SK-N-SH treated with all-trans-retinoic acid at 6 μM for 48 hours (cell line): ENCODE results near the gene CTNND1.

Experiments
- ATAC-seq: fragments of 200-7000 bp; cut with Tn5 transposase; 3 replicates; pipeline ENCODE4 v1.9.1; 2020; ENCODE audit warnings: mild to moderate bottlenecking, moderate library complexity
- ARNTL ChIP-seq: fragments of 450-650 bp; formaldehyde crosslinking; IDR thresholded peaks from 2 replicates; pipeline ENCODE4 v1.5.0; 2020; ENCODE audit warnings: low read depth, mild to moderate bottlenecking, moderate library complexity, borderline replicate concordance
- BACH2 ChIP-seq: fragments of 250-450 bp; sonication (Bioruptor Pico); IDR thresholded peaks from 2 replicates; pipeline ENCODE4 v1.9.0; 2021; ENCODE audit warnings: mild to moderate bottlenecking, borderline replicate concordance
- CREB5 ChIP-seq: fragments of 250-450 bp; sonication (Bioruptor Pico); IDR thresholded peaks from 2 replicates; pipeline ENCODE4 v1.5.1; 2020; ENCODE audit warnings: low read depth, mild to moderate bottlenecking, moderate library complexity
- CSDC2 ChIP-seq: fragments of 250-450 bp; sonication (Bioruptor Pico); IDR thresholded peaks from 2 replicates; pipeline ENCODE4 v1.5.0; 2020; ENCODE audit warnings: mild to moderate bottlenecking, moderate library complexity
- ESRRG ChIP-seq: fragments of 250-450 bp; sonication (Bioruptor Pico); IDR thresholded peaks from 2 replicates; pipeline ENCODE4 v1.6.1; 2021; ENCODE audit warnings: mild to moderate bottlenecking
- GLIS3 ChIP-seq: fragments of 250-450 bp; sonication (Bioruptor Pico); IDR thresholded peaks from 2 replicates; pipeline ENCODE4 v1.5.0; 2020; ENCODE audit warnings: mild to moderate bottlenecking, moderate library complexity
- ISL1 ChIP-seq: fragments of 250-450 bp; sonication (Bioruptor Pico); IDR thresholded peaks from 2 replicates; pipeline ENCODE4 v2.1.2; 2022; ENCODE audit warnings: mild to moderate bottlenecking, moderate library complexity
- OSR1 ChIP-seq: fragments of 250-450 bp; sonication (Bioruptor Pico); IDR thresholded peaks from 2 replicates; pipeline ENCODE4 v1.8.0; 2022; ENCODE audit warnings: moderate library complexity, mild to moderate bottlenecking, inconsistent platforms
- PATZ1 ChIP-seq: fragments of 250-450 bp; sonication (Bioruptor Pico); IDR thresholded peaks from 2 replicates; pipeline ENCODE4 v1.8.0; 2020; ENCODE audit warnings: mild to moderate bottlenecking, moderate library complexity, borderline replicate concordance
- PPARA ChIP-seq: fragments of 250-450 bp; sonication (Bioruptor Pico); IDR thresholded peaks from 2 replicates; pipeline ENCODE4 v1.5.0; 2020; ENCODE audit warnings: mild to moderate bottlenecking, borderline replicate concordance
- RARB ChIP-seq: fragments of 250-450 bp; sonication (Bioruptor Pico); IDR thresholded peaks from 2 replicates; pipeline ENCODE4 v1.8.0; 2021; ENCODE audit warnings: mild to moderate bottlenecking, moderate library complexity
- SNAI2 ChIP-seq: fragments of 250-450 bp; sonication (Bioruptor Pico); IDR thresholded peaks from 2 replicates; pipeline ENCODE4 v1.5.0; 2020; ENCODE audit warnings: mild to moderate bottlenecking, moderate library complexity
- TOX ChIP-seq: fragments of 250-450 bp; sonication (Bioruptor Pico); IDR thresholded peaks from 2 replicates; pipeline ENCODE4 v1.8.0; 2021; ENCODE audit warnings: mild to moderate bottlenecking, moderate library complexity, borderline replicate concordance
- ZC3H10 ChIP-seq: fragments of 250-450 bp; sonication (Bioruptor Pico); IDR thresholded peaks from 2 replicates; pipeline ENCODE4 v1.5.1; 2021; ENCODE audit warnings: mild to moderate bottlenecking, moderate library complexity
- ZFP3 ChIP-seq: fragments of 250-450 bp; sonication (Bioruptor Pico); IDR thresholded peaks from 2 replicates; pipeline ENCODE4 v1.5.0; 2020; ENCODE audit warnings: mild to moderate bottlenecking, moderate library complexity
- ZFP30 ChIP-seq: fragments of 450-650 bp; formaldehyde crosslinking; IDR thresholded peaks from 2 replicates; pipeline ENCODE4 v1.5.0; 2022; ENCODE audit warnings: mild to moderate bottlenecking, moderate library complexity
- ZNF565 ChIP-seq: fragments of 450-650 bp; formaldehyde crosslinking; conservative IDR thresholded peaks from 2 replicates; pipeline ENCODE4 v1.5.0; 2020; ENCODE audit warnings: low read depth, mild to moderate bottlenecking, moderate library complexity
- ZNF70 ChIP-seq: fragments of 450-650 bp; formaldehyde crosslinking; IDR thresholded peaks from 2 replicates; pipeline ENCODE4 v1.5.0; 2020; ENCODE audit warnings: mild to moderate bottlenecking, moderate library complexity
- TF ChIP-seq, protein P1 (sequence below): fragments of 250-450 bp; sonication (Bioruptor Pico); IDR thresholded peaks from 2 replicates; pipeline ENCODE4 v1.8.0; 2021; ENCODE audit warnings: low read depth, mild to moderate bottlenecking, moderate library complexity, borderline replicate concordance
- TF ChIP-seq, protein P2 (sequence below): fragments of 250-450 bp; sonication (Bioruptor Pico); IDR thresholded peaks from 2 replicates; pipeline ENCODE4 v1.5.1; 2021; ENCODE audit warnings: mild to moderate bottlenecking, moderate library complexity

The CTNND1 gene

GRCh38 chr11:57751176-57751575 is 10.4 kb upstream of the CTNND1 start:
- TF ChIP-seq SNAI2: no peak
- no peak for TF ChIP-seq CREB5
- TF ChIP-seq OSR1: no peak
- TF ChIP-seq CSDC2 (CRISPR knock-in tag): no peak
- no peak for TF ChIP-seq GLIS3
- TF ChIP-seq, protein P1, sequence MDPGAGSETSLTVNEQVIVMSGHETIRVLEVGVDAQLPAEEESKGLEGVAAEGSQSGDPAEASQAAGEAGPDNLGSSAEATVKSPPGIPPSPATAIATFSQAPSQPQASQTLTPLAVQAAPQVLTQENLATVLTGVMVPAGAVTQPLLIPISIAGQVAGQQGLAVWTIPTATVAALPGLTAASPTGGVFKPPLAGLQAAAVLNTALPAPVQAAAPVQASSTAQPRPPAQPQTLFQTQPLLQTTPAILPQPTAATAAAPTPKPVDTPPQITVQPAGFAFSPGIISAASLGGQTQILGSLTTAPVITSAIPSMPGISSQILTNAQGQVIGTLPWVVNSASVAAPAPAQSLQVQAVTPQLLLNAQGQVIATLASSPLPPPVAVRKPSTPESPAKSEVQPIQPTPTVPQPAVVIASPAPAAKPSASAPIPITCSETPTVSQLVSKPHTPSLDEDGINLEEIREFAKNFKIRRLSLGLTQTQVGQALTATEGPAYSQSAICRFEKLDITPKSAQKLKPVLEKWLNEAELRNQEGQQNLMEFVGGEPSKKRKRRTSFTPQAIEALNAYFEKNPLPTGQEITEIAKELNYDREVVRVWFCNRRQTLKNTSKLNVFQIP (CRISPR knock-in tag): no peak
- ATAC-seq: no peak

- TF ChIP-seq CREB5 (no peak), OSR1 (no peak), SNAI2 (no peak), PPARA (CRISPR knock-in tag) (no peak), ZFP30 (no peak), ZNF70 (CRISPR knock-in tag) (no peak), TOX (CRISPR knock-in tag) (no peak), ESRRG (CRISPR knock-in tag) (no peak), ARNTL (CRISPR knock-in tag) (no peak), CSDC2 (CRISPR knock-in tag) (no peak), RARB (CRISPR knock-in tag) (no peak), PATZ1 (CRISPR knock-in tag) (no peak), BACH2 (CRISPR knock-in tag) (no peak), GLIS3 (no peak), ZFP3 (CRISPR knock-in tag) (no peak), ISL1 (CRISPR knock-in tag) (no peak), ZC3H10 (CRISPR knock-in tag) (no peak)
- TF ChIP-seq, protein P2, sequence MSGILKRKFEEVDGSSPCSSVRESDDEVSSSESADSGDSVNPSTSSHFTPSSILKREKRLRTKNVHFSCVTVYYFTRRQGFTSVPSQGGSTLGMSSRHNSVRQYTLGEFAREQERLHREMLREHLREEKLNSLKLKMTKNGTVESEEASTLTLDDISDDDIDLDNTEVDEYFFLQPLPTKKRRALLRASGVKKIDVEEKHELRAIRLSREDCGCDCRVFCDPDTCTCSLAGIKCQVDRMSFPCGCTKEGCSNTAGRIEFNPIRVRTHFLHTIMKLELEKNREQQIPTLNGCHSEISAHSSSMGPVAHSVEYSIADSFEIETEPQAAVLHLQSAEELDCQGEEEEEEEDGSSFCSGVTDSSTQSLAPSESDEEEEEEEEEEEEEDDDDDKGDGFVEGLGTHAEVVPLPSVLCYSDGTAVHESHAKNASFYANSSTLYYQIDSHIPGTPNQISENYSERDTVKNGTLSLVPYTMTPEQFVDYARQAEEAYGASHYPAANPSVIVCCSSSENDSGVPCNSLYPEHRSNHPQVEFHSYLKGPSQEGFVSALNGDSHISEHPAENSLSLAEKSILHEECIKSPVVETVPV (CRISPR knock-in tag): no peak
- peak; percentile 83 for ATAC-seq
These were observed 9.8 kb upstream of the CTNND1 start, which contains the start of gene BTBD18 for GRCh38 chr11:57751676-57752253. Gene BTBD18, minus strand, starts transcription at chr11:57751819. Its CDS starts 631 bp downstream, at chr11:57751188.

DNA sequence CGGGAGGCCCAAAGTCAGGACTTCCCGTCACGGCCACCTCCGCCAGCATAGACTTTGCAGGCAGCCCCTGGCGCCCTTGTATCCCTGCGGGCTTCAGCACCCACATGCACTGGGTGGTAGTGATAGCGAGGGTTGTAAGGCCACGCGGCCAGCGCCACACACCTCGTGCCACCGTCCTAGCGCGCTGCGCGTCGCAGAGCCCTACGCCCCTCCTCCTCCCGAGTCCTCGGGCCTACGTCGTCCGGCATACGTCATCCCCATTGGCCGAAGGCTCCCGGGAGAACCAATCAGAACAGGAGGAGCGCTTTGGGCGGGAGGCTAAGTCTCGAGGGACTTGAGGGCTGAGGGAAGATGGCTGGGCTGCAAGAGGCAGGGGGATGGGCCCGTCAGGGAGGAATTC is 8.6 kb upstream of the CTNND1 start:
- no peak for ATAC-seq
- TF ChIP-seq, protein P1 (CRISPR knock-in tag): no peak
- TF ChIP-seq ESRRG (CRISPR knock-in tag) (no peak), CSDC2 (CRISPR knock-in tag) (no peak), ZFP30 (no peak), ZFP3 (CRISPR knock-in tag) (no peak), ZNF565 (CRISPR knock-in tag) (no peak)
